DMS79 treated with DMSO at 0.1 percent for 48 hours (cell line): ENCODE measurements around the gene TTF1.

Source experiments
- DNase-seq: peaks from one replicate; lab custom pipeline; 2025; lab: John Stamatoyannopoulos, UW

Gene TTF1

GRCh38 chr9:132406554-132407122 lies at the start of gene TTF1:
Gene TTF1, minus strand, starts transcription at chr9:132406840. Its CDS starts 4,019 bp downstream, at chr9:132402821.
- DNase-seq, result peak; percentile 89

GRCh38 chr9:132456241-132456640 lies 49.6 kb upstream of the TTF1 start:
- peak; percentile 97 for DNase-seq

GRCh38 chr9:132451276-132451675 lies 44.6 kb upstream of the TTF1 start:
- DNase-seq, result no peak

- DNase-seq, result no peak
These were observed 41.3 kb upstream of the TTF1 start for GRCh38 chr9:132447902-132448301.

GRCh38 chr9:132447346-132447745 lies 40.7 kb upstream of the TTF1 start:
- DNase-seq, result no peak

- DNase-seq, result no peak
These were observed 40.2 kb upstream of the TTF1 start for GRCh38 chr9:132446887-132447286.

GRCh38 chr9:132443951-132444607 lies 37.4 kb upstream of the TTF1 start:
- DNase-seq, result peak; percentile 70

- DNase-seq, result no peak
These were observed 34.8 kb upstream of the TTF1 start for GRCh38 chr9:132441404-132441803.

- no peak for DNase-seq
These were observed 34.1 kb upstream of the TTF1 start for GRCh38 chr9:132440735-132441134.

- no peak for DNase-seq
These were observed 32.5 kb upstream of the TTF1 start for GRCh38 chr9:132439153-132439552.

- DNase-seq, result no peak
These were observed 28.2 kb upstream of the TTF1 start for GRCh38 chr9:132434881-132435280.

GRCh38 chr9:132430998-132431397 lies 24.4 kb upstream of the TTF1 start:
- no peak for DNase-seq

GRCh38 chr9:132426639-132427414 lies 20.2 kb upstream of the TTF1 start:
- no peak for DNase-seq

- DNase-seq, result no peak
These were observed 19.0 kb upstream of the TTF1 start for GRCh38 chr9:132425675-132426062.

- DNase-seq, result no peak
These were observed 18.4 kb upstream of the TTF1 start for GRCh38 chr9:132424857-132425674.

GRCh38 chr9:132423503-132423902 lies 16.9 kb upstream of the TTF1 start:
- no peak for DNase-seq

- DNase-seq, result no peak
These were observed 15.9 kb upstream of the TTF1 start for GRCh38 chr9:132422574-132422973.

- DNase-seq, result no peak
These were observed 12.2 kb upstream of the TTF1 start for GRCh38 chr9:132418726-132419363.

- no peak for DNase-seq
These were observed 8.5 kb upstream of the TTF1 start for GRCh38 chr9:132415181-132415580.

GRCh38 chr9:132414731-132415130 lies 8.1 kb upstream of the TTF1 start:
- DNase-seq, result no peak

GRCh38 chr9:132413926-132414325 lies 7.3 kb upstream of the TTF1 start:
- no peak for DNase-seq

GRCh38 chr9:132412089-132412488 lies 5.4 kb upstream of the TTF1 start:
- DNase-seq, result no peak
